Measurements from ENCODE around the gene DOK3.

GRCh38 chr5:177495243-177496060 is 14.2 kb downstream of the DOK3 start:
- TF ChIP-seq, protein P1, sequence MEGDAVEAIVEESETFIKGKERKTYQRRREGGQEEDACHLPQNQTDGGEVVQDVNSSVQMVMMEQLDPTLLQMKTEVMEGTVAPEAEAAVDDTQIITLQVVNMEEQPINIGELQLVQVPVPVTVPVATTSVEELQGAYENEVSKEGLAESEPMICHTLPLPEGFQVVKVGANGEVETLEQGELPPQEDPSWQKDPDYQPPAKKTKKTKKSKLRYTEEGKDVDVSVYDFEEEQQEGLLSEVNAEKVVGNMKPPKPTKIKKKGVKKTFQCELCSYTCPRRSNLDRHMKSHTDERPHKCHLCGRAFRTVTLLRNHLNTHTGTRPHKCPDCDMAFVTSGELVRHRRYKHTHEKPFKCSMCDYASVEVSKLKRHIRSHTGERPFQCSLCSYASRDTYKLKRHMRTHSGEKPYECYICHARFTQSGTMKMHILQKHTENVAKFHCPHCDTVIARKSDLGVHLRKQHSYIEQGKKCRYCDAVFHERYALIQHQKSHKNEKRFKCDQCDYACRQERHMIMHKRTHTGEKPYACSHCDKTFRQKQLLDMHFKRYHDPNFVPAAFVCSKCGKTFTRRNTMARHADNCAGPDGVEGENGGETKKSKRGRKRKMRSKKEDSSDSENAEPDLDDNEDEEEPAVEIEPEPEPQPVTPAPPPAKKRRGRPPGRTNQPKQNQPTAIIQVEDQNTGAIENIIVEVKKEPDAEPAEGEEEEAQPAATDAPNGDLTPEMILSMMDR (IDR thresholded peaks at IDR 0.05): no peak
- no peak for TF ChIP-seq EZH2 (IDR thresholded peaks at IDR 0.05; ENCODE audit: borderline replicate concordance, insufficient read depth, low read depth, low read length, poor library complexity, severe bottlenecking)
